C4-2B (cell line): ENCODE data around the gene KRTAP10-3.

Experiments used
- H3K27ac ChIP-seq: fragments of 450-650 bp; 2 replicates; pipeline ENCODE4 v1.5.1; 2017
- ZFX ChIP-seq: fragments of 450-650 bp; IDR thresholded peaks from 2 replicates; pipeline ENCODE4 v1.6.1; 2017
- TF ChIP-seq, protein P1 (sequence below): fragments of 450-650 bp; conservative IDR thresholded peaks from 2 replicates; pipeline ENCODE4 v1.5.1; 2017; ENCODE audit warnings: mild to moderate bottlenecking

The KRTAP10-3 gene

DNA sequence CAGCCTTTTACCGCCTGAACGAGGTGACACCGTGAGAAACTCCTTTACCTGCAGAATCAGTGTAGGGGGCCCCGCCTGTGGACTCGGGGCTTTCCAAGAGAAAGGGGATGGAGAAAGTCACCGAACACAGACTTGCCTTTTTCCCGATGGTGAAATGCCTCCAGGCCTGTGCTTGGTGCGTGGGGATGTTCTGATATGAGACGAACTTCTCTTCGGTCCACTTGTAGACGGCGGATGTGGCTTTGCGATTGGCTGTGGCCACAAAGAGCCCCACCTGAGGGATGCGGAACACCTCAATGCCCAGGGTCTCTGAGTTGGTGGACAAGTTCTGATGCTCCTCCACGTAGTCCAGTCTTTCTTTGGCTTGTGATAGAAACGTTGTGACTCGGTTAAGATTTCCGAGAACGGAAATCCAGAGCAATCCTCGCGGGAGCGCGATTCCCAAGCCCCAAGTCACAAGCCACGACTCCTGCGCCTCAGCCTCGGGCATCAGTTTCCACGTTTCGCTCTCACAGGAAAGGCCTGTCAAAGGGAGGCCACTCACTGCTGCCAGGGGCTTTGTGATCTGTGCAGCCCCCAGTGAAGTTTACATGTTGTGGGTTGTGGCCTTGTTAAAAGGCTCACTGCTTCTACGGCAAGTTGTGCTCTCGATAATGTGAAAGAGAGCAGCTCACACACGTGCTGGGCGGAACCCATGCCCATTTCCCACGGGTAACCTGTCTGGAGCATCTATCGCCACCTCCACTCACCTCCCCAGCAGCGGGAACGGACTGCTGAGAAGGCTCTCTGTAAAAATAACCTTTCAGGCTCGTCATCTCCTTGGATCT lies 31.2 kb downstream of the KRTAP10-3 start:
- TF ChIP-seq, protein P1, sequence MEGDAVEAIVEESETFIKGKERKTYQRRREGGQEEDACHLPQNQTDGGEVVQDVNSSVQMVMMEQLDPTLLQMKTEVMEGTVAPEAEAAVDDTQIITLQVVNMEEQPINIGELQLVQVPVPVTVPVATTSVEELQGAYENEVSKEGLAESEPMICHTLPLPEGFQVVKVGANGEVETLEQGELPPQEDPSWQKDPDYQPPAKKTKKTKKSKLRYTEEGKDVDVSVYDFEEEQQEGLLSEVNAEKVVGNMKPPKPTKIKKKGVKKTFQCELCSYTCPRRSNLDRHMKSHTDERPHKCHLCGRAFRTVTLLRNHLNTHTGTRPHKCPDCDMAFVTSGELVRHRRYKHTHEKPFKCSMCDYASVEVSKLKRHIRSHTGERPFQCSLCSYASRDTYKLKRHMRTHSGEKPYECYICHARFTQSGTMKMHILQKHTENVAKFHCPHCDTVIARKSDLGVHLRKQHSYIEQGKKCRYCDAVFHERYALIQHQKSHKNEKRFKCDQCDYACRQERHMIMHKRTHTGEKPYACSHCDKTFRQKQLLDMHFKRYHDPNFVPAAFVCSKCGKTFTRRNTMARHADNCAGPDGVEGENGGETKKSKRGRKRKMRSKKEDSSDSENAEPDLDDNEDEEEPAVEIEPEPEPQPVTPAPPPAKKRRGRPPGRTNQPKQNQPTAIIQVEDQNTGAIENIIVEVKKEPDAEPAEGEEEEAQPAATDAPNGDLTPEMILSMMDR, result no peak
- TF ChIP-seq ZFX, result no peak
- H3K27ac ChIP-seq, result no peak overlapping the region

DNA sequence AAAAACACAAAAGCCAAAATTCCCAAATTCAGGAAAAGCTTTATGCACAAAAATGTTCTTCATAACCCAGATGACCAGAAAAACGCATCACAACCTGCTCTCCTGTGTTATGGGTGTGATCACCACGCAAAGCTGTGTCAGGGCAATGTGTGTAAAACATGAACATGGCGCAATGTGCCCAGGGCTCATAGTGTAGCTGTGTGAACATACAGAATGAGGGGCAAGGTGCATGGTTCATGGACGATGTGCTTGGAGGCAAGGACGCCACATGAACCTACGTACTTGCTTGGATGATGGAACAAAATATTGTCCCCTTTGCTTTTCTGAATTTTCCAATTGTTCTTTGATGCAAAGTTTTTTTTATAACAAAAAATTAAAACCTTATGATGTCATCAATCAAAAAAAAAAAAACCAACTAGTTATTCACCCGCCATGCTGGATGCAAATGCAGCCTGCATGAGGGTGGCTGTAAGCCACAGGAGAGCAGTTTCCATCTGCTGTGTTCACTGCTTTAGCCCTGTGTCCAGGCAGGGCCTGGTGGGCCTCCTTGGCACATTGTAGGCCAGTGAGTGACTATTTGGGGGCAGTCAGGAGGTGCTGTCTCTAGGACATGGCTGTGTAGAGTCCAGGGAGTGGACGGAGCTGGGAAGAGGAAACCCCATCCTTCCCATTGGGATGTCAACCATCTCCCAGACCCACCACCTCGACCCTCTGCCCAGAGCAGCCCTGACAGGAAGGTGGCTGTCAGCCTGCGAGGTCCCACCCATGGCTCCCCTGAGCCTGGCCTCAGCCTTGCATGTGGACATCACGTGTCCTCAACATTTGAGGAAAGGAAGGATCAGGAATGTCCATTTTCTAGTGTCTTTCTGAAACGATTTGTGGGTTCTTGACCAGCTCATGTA lies 32.2 kb downstream of the KRTAP10-3 start:
- TF ChIP-seq, protein P1, result no peak
- no peak for TF ChIP-seq ZFX
- H3K27ac ChIP-seq, result no peak overlapping the region

DNA sequence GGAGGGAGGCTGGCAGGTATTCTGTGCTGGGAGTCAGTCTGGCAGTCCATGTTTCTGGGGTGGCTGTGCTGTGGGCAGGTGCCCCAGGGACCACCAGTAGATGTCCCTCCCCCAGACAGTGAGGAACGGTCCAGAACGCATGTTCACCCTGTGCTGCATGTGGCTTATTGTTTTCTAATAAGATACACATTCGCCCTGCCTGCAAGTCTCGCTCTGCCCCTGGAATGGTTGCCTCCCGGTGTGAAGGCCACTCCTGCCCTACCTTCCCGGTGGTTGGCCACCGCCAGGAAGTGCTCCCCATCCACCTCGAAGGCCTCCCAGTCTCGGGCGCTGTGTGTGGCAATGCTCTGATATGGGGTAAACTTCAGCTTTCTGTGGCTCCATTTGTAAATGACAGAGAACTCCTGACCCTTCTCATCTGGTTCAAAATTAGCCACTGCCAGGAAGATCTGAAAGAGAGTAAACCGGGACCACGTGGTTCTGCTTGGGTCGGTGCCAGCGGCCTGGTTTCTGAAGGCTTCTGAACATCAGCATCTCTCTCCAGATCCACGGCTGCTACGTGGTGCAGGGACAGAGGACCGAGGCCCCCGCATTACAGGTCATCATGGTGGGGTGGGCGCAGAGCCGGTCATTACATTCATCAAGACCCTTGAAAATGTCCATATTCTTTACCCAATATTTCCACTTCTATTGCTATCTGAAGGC lies 33.1 kb downstream of the KRTAP10-3 start:
- TF ChIP-seq, protein P1, result no peak
- no peak for TF ChIP-seq ZFX
- H3K27ac ChIP-seq, result no peak overlapping the region

DNA sequence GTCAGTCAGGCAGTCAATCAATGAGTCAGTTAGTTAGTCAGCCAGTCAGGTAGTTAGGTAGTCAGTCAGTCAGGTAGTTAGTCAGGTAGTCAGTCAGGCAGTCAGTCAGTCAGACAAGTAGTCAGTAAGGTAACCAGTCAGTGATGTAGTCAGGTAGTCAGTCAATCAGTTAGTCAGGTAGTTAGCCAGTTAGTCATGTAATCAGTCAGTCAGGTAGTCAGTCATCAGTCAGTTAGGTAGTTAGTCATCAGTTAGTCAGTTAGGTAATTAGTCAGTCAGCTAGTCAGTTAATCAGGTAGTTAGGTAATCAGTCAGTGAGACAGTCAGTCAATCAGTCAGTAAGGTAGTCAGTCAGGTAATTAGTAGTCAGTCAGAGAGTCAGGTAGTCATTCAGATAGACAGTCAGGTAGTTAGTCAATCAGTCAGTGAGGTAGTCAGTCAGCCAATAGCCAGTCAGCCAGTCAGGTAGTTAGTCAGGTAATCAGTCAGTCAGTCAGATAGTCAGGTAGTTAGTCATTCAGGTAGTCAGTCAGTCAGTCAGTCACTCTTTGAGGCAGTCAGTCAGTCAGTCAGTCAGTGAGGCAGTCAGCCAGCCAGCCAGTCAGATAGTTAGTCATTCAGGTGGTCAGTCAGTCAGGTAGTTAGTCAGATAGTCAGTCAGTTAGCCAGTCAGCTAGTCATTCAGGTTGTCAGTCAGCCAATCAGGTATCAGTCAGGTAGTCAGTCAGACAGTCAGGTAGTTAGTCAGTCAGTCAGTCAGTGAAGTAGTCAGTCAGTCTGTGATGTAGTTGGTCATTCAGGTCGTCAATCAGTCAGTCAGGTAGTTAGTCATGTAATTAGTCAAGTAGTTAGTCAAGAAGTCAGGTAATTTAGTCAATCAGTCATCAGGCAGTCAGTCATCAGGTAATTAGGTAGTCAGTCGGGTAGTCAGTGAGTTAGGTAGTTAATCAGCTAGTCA lies 33.9 kb downstream of the KRTAP10-3 start:
- no peak overlapping the region for H3K27ac ChIP-seq
- TF ChIP-seq ZFX, result no peak
- TF ChIP-seq, protein P1, result no peak

DNA sequence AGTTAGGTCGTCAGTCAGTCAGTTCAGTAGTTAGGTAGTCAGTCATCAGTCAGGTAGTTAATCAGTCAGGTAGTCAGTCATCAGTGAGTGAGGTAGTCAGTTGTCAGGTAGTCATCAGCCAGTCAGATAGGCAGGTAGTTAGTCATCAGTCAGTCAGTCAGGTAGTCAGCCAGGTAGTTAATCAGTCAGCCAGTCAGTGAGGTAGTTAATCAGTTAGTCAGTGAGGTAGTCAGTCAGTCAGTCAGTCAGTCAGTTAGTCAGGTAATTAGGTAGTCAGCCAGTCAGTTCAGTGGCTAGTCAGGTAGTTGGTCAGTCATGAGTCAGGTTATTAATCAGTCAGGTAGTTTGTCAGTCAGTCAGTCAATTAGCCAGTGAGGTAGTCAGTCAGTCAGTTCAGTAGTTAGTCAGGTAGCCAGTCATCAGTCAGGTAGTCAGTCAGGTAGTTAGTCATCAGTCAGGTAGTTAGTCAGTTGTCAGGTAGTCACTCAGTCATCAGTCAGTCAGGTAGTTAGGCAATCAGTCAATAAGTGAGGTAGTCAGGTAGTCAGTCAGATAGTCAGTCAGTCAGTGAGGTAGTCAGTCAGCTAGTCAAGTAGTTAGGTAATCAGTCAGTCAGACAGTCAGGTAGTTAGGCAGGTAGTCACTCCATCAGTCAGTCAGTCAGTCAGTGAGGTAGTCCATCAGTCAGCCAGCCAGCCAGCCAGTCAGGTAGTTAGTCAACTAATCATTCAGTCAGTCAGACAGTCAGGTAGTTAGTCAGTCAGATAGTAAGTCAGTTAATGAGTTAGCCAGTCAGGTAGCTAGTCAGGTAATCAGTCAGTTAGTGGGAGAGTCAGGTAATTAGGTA lies 34.8 kb downstream of the KRTAP10-3 start:
- TF ChIP-seq ZFX, result no peak
- TF ChIP-seq, protein P1, result no peak
- no peak overlapping the region for H3K27ac ChIP-seq

DNA sequence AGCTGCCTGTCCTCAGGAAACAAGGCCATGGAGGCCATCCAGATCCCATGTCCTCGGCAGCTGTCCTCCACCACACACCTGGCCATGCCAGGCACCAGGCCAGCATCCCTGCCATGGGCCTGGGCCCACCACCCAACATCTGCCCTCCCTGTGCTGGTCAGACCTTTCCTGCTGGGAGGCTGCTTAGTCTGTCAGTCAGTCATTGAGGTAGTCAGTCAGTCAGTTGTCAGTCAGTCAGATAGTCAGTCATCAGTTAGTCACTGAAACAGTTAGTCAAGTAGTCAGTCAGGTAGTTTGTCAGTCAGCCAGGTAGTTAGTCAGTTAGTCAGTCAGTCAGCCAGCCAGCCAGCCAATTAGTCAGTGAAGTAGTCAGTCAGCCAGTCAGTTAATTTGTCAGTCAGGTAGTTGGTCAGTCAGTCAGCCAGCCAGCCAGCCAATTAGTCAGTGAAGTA lies 35.8 kb downstream of the KRTAP10-3 start:
- no peak for TF ChIP-seq ZFX
- TF ChIP-seq, protein P1, result no peak
- no peak overlapping the region for H3K27ac ChIP-seq
